Tongue (tissue), 2 donors: ENCODE measurements around the gene SYT17. TPM values are rescaled to one million over a fixed set of nuclear protein-coding genes. Genes with fewer than 3 reads are reported as not detected.
A peak's percentile ranks its signal among the peaks of the same experiment; 100 is the strongest.

Source experiments
- DNase-seq: peaks from one replicate; pipeline ENCODE4 v3.0.0-alpha.2; 2015
- total RNA-seq: library from RNA; depleted of rRNA; stranded (reverse); fragments of >200 nt; gene quantifications from one replicate; pipeline ENCODE4 v1.2.3, GENCODE V29; 2014

Gene SYT17
- total RNA-seq, 1 donor from 2014 or later = 5.8 TPM

DNA sequence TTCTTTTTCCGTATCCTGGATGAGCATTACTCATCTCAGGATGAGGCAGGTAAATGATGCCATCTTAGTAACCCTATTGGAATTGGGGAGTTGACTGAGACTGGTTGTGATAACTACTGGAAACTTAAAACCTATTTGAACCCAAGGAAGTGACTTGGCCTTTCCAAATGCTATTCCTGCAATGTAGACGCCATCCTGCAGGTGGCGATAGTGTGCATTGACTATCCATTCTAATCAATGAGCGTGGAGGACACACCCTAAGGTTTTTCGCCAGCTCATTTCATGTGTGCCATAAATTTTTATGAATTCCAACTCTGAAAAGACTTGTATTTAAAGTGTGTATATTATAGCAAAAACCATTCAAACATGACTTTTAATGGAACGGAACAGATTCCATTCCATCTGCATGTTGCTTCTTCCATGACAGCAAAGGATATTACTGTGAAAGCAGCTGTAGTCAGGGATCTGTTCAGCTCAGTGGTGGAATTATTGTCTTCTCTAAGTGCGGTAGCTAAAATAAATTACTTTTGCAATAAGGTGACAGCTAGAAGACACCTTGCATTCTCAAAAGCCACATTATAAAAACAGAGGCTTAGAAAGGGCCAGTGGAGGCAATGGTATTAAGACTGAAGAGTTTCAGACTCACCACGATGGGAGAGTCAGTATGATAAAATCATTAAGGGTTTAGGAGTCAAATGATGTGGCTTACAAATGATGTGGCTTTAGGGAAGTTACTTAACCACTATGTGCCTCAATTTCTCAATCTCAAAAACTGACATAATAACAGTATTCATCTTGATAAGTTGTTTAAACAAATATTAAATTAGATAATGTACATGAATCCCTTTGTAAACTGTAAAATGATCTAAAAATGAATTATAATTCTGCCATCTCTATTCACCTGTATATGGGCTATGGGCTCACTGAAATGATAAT lies 55.5 kb downstream of the SYT17 start:
- DNase-seq = peak; percentile 20

DNA sequence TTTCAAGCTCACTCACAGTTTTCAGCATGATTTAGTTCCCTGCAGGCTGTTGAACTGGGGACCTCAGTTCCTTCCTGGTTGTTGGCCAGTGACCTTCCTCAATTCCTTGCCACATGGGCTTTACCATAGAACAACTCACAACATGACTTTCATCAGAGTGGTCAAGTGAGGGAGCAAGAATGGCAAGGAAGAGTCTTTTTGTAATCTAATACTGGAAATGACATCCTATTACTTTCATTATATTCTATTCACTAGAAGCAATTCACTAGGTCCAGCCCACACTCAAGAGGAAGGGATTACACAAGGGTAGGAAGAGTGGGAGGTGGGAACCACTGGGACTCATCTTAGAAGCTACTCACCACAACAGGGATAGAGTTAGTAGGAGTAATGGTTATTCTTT lies 57.6 kb downstream of the SYT17 start:
- DNase-seq = no peak

DNA sequence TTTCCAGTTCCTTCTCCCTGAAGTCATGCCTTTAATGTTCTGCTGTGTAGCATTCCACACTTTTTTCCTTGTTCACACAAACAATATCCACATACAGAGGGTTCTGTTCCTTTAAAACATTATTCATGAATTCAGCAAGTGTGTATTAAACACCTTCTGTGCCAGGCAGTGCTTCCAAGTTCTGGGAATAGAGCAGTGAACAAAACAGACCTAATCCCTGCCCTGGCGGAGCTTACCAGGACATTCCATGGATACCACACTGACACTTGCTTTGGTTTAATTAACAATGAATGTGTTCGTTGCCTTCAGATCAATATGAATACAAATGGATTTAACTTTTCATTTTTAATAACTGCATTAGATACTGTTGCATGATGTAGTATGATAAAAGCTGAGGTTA lies 59.6 kb downstream of the SYT17 start:
- DNase-seq = peak; percentile 27

DNA sequence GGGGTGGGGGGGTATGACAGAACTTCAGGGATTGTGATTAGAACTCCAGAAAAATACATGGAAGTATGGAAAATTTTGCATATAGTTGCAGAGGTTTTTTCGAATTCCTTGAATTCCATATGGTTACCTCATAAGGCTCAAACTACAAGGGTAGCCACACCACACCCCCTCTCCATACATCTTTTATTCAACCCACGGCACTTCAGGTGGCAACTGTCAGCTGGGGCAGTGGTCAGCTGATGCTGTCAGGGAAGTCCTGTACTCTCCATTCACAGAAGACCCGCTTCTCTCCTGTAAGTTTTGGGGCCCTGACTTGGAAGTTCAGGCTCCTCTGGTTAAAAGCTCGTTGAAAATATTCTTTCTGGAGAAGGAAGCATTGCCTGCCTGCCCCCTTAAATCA lies 60.0 kb downstream of the SYT17 start:
- DNase-seq = no peak

DNA sequence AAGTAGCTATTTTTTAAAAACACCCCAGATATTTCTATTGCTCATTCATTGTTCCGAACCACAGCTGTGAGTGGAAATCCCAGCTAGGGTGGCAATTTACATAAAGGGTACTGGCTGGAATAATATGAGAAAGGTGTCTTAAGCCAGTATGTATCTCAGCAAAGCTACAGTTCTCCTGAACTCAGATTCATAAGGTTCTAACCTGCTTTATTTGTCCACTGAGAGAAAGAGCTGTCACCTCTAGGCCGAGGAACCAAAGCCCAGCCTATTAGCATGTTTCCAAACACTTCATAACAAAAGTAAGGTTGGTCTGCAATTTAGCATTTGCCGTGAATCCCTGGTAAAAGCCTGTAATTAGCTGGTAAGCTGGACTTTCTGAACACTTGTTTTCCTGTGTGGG lies 60.5 kb downstream of the SYT17 start:
- no peak for DNase-seq

DNA sequence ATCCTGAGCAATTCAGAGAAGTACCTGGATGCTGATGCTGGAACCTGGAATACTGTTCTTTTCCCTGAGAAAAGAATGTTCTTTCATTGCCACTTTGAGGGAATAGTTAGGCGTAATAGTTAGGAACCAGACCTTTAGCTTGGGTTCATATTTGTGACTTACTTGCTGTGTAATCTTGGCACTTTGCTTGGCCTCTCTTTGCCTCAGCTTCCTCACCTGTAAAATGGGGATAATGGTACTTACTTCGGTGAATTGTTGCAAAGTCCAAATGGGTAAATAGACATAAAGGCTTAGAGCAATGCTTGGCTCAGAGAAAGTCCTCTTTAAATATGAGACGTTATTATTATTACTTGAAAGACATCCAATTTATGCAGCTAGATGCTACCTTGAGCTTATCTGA lies 62.5 kb downstream of the SYT17 start:
- DNase-seq = no peak

DNA sequence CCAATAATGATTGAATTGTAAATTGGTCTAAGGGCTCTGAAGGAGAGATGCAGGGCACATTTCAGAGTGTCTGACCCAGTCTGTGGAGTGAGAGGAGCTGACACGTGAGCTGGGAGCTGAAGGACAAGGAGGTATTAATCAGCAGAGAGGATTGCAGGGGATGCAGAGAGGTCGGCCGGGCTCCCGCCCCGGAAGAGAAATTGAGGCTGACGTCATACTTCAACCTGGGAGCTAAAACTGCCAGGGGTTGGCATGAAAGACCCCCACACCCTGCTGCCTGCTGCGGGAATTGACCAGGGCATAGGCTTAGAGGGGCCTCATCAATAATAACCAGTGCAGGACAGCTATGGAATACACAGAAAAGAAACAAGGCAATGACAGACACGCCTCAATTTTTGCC lies 63.8 kb downstream of the SYT17 start:
- DNase-seq = no peak

DNA sequence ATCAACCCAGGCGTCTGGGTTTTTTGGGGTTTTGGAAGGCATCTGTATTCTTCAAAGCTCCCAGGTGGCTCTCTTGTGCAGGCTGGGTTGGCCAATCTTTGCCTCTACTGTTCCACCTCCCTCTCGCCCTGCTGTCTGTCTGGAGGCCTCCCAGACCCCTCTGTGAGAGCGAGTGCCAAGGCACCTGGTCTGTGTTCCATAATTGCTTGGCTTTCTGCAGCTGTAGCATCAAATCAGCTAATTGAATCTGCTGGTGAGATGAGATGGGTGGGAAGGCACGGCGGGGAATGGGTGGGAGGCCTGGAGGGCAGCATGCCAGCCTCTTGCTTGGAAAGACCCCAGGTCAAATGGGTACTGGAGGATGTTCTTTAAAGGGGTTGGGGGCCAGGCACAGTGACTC lies 64.9 kb downstream of the SYT17 start:
- DNase-seq = peak; percentile 36

DNA sequence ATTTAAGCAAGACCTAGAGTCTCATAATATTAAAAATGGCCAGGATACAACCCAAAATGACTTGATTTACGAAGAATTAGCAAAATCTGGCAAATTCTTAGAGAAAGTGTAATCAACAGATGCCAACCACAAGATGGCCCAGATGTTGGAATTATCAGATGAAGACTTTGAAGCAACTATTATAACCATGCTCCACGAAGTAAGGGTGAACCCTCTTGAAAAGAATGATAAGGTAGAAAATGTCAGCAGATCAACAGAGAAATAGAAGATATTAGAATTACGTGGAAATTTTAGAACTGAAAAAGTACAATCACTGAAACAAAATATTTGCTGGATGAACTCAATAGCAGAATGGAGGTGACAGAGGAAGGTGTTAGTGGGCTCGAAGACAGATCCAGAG lies 67.4 kb downstream of the SYT17 start:
- DNase-seq = no peak

DNA sequence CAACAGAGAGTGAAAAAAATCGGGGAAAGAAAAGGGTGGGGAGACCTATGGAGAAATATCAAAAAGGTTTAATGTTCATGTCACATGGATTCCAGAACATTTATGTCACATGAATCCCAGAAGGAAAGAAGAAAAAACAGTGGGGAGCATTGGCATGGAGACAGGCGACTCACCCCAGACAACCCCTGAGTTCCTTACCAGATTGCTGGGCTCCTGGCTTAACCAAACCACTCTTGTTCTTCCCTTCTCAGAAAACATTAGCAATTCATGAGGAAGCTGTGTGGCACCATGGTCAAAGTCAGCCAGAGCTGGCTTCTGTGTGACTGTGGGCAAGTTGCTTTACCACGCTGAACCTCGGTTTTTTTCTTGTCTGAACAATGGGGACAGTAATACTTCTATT lies 67.8 kb downstream of the SYT17 start:
- DNase-seq = no peak

DNA sequence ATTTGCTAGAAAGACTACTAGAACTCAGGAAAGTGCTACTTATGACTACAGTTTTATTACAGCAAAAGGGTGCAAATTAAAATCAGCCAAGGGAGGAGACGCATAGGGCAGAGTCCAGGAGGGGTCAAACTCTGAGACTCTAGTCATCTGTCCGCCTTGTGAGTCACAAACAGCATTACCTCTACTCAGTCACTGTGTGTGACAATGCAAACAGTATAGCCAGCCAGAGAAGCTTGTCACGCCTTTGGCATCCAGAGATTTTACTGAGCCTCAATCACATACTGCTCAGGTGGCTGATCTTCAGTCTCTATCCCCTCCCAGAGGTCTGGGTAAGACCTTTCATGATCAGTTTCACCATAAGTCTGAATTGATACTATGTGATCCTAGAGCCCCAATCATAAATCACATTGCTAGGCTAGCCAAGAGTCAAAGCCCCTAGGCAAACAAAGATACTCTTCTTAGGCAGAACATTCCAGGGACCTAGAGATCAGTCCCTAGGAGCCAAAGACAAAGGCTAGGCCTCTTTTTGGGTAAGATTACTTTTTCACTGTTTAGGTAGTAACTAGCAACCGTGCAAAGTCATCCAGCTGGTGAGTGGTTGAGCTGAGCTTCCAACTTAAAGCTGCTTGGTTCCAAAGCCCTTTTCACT lies 68.6 kb downstream of the SYT17 start:
- DNase-seq = no peak

DNA sequence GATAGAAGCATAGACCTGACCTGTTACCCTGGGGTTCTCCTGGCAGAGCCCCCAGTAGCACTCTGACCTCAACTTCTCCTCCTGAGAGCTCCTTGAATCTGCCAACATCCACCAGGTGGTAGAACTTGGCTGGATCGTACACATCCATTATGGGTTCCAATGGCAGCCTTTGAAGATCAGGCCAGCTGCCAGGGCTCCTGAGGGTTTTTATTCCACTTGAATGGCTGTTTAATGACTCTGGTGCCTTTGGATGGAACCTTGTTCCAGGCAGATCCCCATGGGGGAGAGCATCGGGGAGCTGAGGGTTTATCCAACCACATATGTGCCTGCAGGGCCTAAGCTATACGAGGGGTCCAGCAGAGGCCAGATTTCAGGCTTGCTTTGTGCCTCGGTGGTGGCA lies 70.4 kb downstream of the SYT17 start:
- no peak for DNase-seq

DNA sequence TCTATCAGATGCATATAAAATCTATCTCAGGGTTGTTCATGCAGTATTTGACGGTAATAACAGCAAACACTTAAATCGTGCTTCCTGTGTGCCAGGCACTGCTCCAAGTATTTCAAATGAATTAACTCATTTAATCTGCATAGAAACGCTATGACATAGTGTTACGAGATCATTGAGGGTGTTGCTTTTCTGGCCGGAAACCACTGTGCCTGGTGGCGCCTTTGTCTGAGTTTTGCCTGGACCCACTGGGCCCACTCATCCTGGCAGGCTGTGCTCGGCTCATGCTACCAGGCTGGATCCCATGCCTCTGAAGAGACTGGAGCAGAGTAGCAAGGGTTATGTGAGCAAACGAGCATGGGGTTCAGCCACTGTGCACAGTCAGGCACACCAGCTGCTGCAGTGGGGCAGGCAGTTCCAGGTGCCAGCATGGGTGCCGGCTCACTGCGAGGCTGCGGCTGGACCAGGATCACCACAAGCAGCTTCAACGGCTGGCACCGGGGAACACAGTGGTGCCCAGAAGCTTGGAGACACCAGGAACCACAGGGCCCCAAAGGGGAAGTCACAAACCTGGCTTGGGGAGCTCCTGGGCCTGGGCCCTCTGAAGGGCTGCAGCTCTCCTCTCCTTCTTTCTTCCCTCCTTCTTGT lies 71.6 kb downstream of the SYT17 start:
- no peak for DNase-seq

DNA sequence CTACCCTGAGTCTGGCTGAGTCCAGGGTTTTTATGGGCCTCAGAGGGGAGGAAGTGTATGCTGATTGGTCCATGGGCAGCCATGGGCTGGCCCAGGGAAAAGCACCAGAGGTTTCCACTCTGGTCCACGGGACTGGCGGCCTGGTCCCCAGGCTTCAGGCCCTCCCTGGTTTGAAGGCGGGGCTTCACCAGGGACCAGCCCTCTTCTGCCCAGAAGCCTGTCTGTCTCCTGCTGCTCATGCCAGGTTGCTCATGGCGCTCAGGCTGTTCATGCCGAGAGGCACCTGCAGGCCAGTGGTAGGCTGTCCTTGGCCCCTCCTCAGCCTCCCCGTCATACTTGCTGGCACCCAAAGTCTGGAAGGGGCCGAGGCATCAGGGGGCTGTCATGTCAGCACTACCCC lies 72.5 kb downstream of the SYT17 start:
- DNase-seq = no peak

DNA sequence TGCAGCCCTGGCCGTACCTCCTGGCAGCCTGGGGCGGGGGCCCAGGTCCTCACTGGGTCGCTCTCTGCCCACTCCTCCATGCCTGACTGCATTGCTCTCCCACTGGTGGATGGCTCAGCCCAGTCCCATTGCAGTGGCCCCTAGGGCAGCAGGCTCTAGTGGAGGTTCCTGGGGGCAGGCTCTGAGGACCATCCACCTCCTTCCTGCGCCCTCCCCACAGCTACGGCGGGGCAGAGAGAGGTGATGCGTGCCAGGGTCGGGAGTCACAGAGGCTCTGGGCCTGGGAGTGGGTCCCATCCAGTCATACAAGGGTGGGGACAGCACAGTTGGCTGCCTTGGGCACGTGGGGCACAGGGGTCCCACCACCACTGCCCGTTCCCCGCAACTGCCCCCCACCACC lies 73.5 kb downstream of the SYT17 start:
- no peak for DNase-seq

DNA sequence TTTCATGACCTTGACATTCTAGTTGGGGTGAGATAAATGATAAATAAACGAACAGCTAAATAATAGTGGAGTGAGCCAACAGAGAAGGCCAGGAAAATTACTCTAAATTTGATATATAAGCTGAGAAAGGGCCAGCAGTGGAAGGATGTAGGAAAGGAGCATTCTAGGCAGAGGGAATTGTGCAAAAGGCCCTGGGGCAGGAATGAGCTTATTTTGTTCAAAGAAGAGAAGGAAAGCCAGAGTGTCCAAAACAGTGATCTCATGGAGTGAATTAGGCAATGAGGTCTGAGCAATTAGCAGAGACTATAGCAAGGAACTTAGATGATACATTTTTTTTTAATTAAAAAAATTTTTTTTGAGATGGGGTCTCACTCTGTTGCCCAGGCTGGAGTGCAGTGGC lies 74.1 kb downstream of the SYT17 start:
- DNase-seq = no peak

DNA sequence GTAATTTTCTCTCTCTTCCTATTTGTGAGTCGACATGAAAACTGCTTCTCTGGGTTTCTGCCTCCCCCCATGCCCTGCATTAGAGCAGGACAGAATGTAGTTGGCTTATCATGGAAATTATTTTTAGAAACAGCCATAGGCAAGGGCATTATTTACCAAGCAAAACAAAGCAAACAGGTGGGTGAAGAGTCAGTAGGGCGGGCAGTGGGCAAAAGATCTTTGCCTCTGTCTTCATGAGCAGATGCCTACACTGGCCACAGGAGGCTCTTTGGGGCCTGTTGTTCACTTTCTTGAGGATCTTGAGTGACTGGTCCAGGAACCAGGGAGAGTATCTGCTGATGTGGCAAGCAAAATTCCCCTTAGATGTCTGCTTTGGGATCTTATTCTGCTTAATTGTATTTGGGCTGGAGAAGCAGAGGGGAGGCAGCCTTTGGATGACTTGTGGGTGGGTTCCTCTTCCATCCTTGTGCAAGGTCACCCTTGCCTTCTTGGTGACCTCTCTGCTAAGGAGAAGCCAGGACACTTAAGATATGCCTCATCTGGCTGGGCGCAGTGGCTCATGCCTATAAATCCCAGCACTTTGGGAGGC lies 75.0 kb downstream of the SYT17 start:
- DNase-seq = no peak

DNA sequence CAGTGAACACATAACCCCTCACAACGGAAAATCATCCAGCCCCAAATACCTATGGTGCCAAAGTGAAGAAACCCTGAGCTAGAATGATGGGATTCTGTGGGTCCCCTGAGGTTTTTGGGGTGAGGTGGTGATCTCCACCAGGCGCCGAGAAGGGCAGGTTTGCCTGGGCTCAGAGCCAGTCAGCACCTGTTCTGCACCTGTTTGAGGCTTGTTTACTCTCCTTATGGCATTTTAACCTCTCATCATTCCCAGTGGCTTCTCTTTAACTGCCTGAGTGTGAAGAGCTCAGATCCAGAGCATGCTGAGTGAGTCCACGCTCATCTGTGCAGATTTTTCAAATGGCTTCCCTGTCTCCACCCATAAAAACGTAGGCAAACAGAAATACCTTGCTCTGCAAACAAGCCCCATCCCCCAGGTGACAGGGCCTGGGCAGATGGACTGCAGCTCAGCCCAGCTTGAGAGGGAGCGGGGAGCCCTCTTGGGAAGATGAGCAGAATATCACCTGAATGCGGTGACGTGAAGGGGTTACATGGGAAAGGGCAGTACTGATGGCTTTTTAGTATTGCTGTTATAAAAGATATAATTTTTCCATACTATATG lies 77.4 kb downstream of the SYT17 start:
- no peak for DNase-seq

DNA sequence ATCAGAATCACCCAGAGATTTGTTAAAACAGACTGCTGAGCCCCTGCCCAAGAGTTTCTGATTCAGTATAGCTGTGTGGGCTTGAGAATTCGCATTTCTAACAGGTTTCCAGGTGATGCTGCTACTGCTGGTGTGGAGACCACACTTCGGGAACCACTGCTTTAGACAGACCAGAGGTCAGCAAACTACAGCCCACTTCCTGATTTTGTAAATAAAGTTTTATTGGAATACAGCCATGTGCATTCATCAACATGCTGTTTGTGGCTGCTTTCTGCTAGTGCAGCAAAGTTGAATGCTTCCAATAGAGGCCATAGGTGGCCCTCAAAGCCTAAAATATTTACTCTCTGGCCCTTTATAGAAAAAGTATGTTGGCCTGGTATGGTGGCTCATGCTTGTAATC lies 84.9 kb downstream of the SYT17 start:
- DNase-seq = no peak

DNA sequence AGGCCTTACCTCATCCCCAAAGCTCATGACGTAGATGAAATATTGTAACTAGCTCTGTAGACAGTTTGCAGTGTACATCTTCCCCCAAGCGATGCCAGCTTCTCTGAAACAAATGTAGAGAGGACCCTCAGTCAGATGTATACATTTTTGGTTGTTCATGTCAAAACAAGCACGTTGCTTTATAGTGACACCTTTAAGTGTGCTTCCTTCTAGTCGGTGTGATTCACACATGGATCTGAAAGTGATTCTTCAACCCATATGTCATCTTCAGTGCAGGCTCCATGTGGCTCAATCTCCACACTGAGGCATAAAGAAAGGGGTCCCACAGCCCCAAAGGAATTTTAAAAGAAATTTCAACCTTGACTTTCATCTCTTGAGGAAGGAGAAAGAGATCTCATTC lies 86.6 kb downstream of the SYT17 start:
- DNase-seq = no peak

DNA sequence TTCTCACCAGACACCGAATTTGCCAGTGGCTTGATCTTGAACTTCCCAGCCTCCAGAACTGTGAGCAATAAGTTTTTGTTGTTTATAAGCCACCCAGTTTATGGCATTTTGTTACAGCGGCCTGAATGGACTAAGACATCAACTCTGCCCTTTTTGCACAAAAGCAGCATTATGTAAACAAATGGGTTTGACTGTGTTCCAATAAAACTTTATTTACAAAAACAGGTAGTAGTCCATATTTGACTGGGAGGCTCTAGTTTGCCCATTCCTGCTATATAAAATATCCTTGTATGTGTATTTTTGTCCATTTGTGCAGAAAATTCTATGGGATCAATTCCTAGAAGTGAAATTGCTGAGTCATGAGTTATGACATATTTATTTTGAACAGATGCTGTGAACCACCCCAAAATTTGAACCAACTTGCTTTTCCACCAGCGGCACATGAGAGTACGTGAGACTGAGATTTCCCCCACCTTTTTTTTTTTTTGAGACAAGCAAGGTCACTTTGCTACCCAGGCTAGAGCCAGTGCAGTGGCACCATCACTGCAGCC lies 96.2 kb downstream of the SYT17 start:
- DNase-seq = no peak

DNA sequence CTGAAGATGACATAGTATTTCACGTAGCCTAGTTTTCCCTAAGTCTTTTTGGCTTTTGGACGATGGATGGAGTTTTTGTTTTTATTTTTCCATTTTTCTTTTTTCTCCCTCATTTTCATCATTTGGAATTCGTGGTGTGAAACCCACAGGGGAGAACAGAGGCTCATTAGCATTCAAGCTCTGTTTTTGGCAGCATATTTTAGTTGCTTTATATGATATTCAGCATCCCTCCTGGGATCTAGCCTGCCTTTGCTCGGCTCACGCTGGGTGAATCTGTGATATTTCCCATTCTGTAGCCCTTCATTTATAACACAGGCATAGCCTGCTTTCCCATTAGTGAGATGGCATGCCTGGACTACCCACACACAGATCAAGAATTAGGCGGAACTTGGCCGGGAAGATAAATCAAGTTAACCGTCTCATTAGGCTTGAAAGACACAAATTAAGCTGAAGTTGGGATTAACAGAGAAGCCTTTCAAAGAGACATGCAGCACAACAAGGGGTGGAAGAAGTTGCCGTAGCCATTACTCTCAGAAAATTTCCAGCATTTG lies 97.4 kb downstream of the SYT17 start:
- no peak for DNase-seq
